Measurements from ENCODE around the gene TMEM14C.

TMEM14C gene

GRCh38 chr6:10756085-10756484 is 33.2 kb downstream of the TMEM14C start:
- H3K27ac ChIP-seq (ENCODE audit: insufficient read depth, low read length, poor library complexity, severe bottlenecking): no peak overlapping the region
- peaks cover 20% of the 10 kb centered on the region for H3K36me3 ChIP-seq (ENCODE audit: control insufficient read depth, insufficient read depth, low read length)
- H3K4me3 ChIP-seq (ENCODE audit: insufficient read depth, low read depth, low read length, poor library complexity, severe bottlenecking): no peak overlapping the region
- H3K27me3 ChIP-seq (replicated peaks; ENCODE audit: control insufficient read depth, insufficient read depth, low read length, poor library complexity, severe bottlenecking): no peaks in the 10 kb centered on the region
- no peaks in the 10 kb centered on the region for H3K9me3 ChIP-seq (ENCODE audit: control insufficient read depth, low read length)
- no peak for DNase-seq
- no peaks in the 10 kb centered on the region for H3K4me1 ChIP-seq (ENCODE audit: control insufficient read depth, insufficient read depth, low read length, poor library complexity, severe bottlenecking)

GRCh38 chr6:10759312-10759839 is 36.5 kb downstream of the TMEM14C start:
- Histone ChIP-seq H3K36me3 (ENCODE audit: control insufficient read depth, insufficient read depth, low read length) (peaks cover 16% of the 10 kb centered on the region), H3K4me1 (ENCODE audit: control insufficient read depth, insufficient read depth, low read length, poor library complexity, severe bottlenecking) (no peaks in the 10 kb centered on the region), H3K9me3 (ENCODE audit: control insufficient read depth, low read length) (no peaks in the 10 kb centered on the region), H3K27me3 (replicated peaks; ENCODE audit: control insufficient read depth, insufficient read depth, low read length, poor library complexity, severe bottlenecking) (no peaks in the 10 kb centered on the region), H3K4me3 (ENCODE audit: insufficient read depth, low read depth, low read length, poor library complexity, severe bottlenecking) (no peak overlapping the region), H3K27ac (ENCODE audit: insufficient read depth, low read length, poor library complexity, severe bottlenecking) (no peak overlapping the region)
- no peak for DNase-seq

DNA sequence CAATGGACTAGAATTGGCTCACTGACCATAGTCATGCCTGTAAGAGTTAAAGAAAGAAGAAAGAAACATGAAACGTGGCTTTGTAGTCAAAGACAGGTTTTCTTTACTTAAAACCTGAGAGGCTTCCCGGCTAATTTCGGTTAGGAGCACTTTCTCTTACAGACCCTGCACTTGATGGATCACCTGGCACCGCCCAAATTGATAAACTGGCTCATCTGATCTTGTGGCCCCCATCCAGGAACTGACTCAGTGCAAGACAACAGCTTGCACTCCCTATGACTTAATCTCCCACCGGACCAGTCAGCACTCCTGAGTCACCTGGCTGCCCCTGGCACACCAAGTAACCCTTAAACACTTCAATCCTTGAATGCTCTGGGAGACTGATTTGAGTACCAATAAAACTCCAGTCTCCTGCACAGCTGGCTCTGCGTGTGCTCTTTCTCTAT is 37.0 kb downstream of the TMEM14C start:
- H3K4me3 ChIP-seq (ENCODE audit: insufficient read depth, low read depth, low read length, poor library complexity, severe bottlenecking): no peak overlapping the region
- no peaks in the 10 kb centered on the region for H3K9me3 ChIP-seq (ENCODE audit: control insufficient read depth, low read length)
- H3K27ac ChIP-seq (ENCODE audit: insufficient read depth, low read length, poor library complexity, severe bottlenecking): no peak overlapping the region
- H3K4me1 ChIP-seq (ENCODE audit: control insufficient read depth, insufficient read depth, low read length, poor library complexity, severe bottlenecking): no peaks in the 10 kb centered on the region
- no peaks in the 10 kb centered on the region for H3K27me3 ChIP-seq (replicated peaks; ENCODE audit: control insufficient read depth, insufficient read depth, low read length, poor library complexity, severe bottlenecking)
- no peak for DNase-seq
- H3K36me3 ChIP-seq (ENCODE audit: control insufficient read depth, insufficient read depth, low read length): peaks cover 11% of the 10 kb centered on the region

DNA sequence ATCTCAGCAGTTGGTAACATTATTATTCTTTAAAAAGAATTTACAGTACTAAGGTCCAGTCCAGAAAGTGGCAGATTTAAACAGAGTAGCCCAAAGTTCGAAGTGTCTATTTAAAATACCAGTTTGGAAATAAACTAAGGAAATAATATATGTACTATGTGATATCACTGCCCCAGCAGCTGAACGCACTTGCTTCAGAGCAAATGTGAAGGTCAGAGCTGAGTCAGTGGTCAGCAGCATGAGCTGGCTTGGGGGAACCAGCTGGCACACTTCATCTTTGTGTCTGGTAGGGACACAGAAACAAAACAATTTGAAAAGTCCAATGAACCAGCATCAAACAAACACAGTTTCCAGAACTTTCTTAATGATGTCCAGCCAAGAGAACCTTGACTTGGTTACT is 40.1 kb downstream of the TMEM14C start:
- H3K36me3 ChIP-seq (ENCODE audit: control insufficient read depth, insufficient read depth, low read length): peaks cover 10% of the 10 kb centered on the region
- DNase-seq: no peak
- H3K27me3 ChIP-seq (replicated peaks; ENCODE audit: control insufficient read depth, insufficient read depth, low read length, poor library complexity, severe bottlenecking): no peaks in the 10 kb centered on the region
- H3K27ac ChIP-seq (ENCODE audit: insufficient read depth, low read length, poor library complexity, severe bottlenecking): no peak overlapping the region
- H3K4me1 ChIP-seq (ENCODE audit: control insufficient read depth, insufficient read depth, low read length, poor library complexity, severe bottlenecking): no peaks in the 10 kb centered on the region
- H3K4me3 ChIP-seq (ENCODE audit: insufficient read depth, low read depth, low read length, poor library complexity, severe bottlenecking): no peak overlapping the region
- H3K9me3 ChIP-seq (ENCODE audit: control insufficient read depth, low read length): no peaks in the 10 kb centered on the region

DNA sequence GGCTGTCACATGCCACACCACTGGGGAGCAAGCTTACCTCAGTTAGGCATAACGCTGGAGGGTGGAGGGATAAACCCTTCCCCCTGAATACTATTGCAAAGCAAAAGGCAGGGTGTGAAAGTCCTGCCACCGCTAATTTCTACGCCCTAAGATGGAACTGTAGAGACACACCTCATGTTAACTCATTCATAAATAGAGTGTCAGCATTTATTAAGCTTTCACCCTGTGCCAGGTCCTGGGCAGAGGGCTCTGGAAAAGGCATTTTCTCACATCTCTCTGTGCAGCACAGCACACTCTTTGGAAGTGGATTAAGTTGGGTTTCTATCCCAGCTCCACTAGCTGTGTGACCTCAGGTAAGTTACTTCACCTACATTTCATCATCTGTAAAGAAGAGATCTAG is 46.5 kb downstream of the TMEM14C start:
- Histone ChIP-seq H3K4me3 (ENCODE audit: insufficient read depth, low read depth, low read length, poor library complexity, severe bottlenecking) (no peak overlapping the region), H3K9me3 (ENCODE audit: control insufficient read depth, low read length) (no peaks in the 10 kb centered on the region), H3K4me1 (ENCODE audit: control insufficient read depth, insufficient read depth, low read length, poor library complexity, severe bottlenecking) (no peaks in the 10 kb centered on the region), H3K36me3 (ENCODE audit: control insufficient read depth, insufficient read depth, low read length) (peaks cover 4% of the 10 kb centered on the region), H3K27ac (ENCODE audit: insufficient read depth, low read length, poor library complexity, severe bottlenecking) (no peak overlapping the region), H3K27me3 (replicated peaks; ENCODE audit: control insufficient read depth, insufficient read depth, low read length, poor library complexity, severe bottlenecking) (no peaks in the 10 kb centered on the region)
- no peak for DNase-seq

GRCh38 chr6:10771371-10771894 is 48.6 kb downstream of the TMEM14C start:
- no peak overlapping the region for H3K4me3 ChIP-seq (ENCODE audit: insufficient read depth, low read depth, low read length, poor library complexity, severe bottlenecking)
- no peak for DNase-seq
- H3K27ac ChIP-seq (ENCODE audit: insufficient read depth, low read length, poor library complexity, severe bottlenecking): no peak overlapping the region
- H3K27me3 ChIP-seq (replicated peaks; ENCODE audit: control insufficient read depth, insufficient read depth, low read length, poor library complexity, severe bottlenecking): no peaks in the 10 kb centered on the region
- no peaks in the 10 kb centered on the region for H3K9me3 ChIP-seq (ENCODE audit: control insufficient read depth, low read length)
- H3K36me3 ChIP-seq (ENCODE audit: control insufficient read depth, insufficient read depth, low read length): no peaks in the 10 kb centered on the region
- H3K4me1 ChIP-seq (ENCODE audit: control insufficient read depth, insufficient read depth, low read length, poor library complexity, severe bottlenecking): no peaks in the 10 kb centered on the region

DNA sequence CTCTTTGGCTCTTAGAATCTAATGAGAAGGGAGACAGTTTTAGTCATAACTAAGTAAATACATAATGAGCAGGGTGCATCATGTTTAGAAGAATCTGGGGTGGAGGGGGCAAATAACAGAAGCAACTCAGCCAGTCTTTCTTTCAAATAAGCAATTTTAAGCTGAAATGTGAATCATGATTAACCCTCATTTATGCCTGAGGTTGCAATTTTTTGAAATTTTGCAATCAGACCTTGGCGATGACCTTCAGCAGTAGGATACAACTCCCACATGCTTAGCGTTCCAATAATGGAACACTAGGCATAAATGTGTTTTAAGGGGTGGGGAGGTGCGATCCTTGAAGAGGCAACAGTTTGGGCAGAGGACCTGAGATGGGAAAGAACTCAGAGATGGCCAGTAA is 55.4 kb downstream of the TMEM14C start:
- DNase-seq: no peak
- Histone ChIP-seq H3K36me3 (ENCODE audit: control insufficient read depth, insufficient read depth, low read length) (no peaks in the 10 kb centered on the region), H3K4me1 (ENCODE audit: control insufficient read depth, insufficient read depth, low read length, poor library complexity, severe bottlenecking) (no peaks in the 10 kb centered on the region), H3K4me3 (ENCODE audit: insufficient read depth, low read depth, low read length, poor library complexity, severe bottlenecking) (no peak overlapping the region), H3K27me3 (replicated peaks; ENCODE audit: control insufficient read depth, insufficient read depth, low read length, poor library complexity, severe bottlenecking) (no peaks in the 10 kb centered on the region), H3K9me3 (ENCODE audit: control insufficient read depth, low read length) (no peaks in the 10 kb centered on the region), H3K27ac (ENCODE audit: insufficient read depth, low read length, poor library complexity, severe bottlenecking) (no peak overlapping the region)

GRCh38 chr6:10779076-10779475 is 56.2 kb downstream of the TMEM14C start:
- no peaks in the 10 kb centered on the region for H3K4me1 ChIP-seq (ENCODE audit: control insufficient read depth, insufficient read depth, low read length, poor library complexity, severe bottlenecking)
- H3K36me3 ChIP-seq (ENCODE audit: control insufficient read depth, insufficient read depth, low read length): no peaks in the 10 kb centered on the region
- no peaks in the 10 kb centered on the region for H3K27me3 ChIP-seq (replicated peaks; ENCODE audit: control insufficient read depth, insufficient read depth, low read length, poor library complexity, severe bottlenecking)
- H3K4me3 ChIP-seq (ENCODE audit: insufficient read depth, low read depth, low read length, poor library complexity, severe bottlenecking): no peak overlapping the region
- DNase-seq: no peak
- no peak overlapping the region for H3K27ac ChIP-seq (ENCODE audit: insufficient read depth, low read length, poor library complexity, severe bottlenecking)
- H3K9me3 ChIP-seq (ENCODE audit: control insufficient read depth, low read length): no peaks in the 10 kb centered on the region

All from effector memory CD4-positive, alpha-beta T cell (primary cell).